Measurements from ENCODE around the gene SIAH3.

Gene SIAH3

GRCh38 chr13:45880242-45880641 lies 28.7 kb upstream of the SIAH3 start:
- Mint-ChIP-seq H3K9me3 (no peaks in the 10 kb centered on the region), H3K4me1 (peaks cover 24% of the 10 kb centered on the region), H3K27me3 (ENCODE audit: low read depth) (peaks cover 11% of the 10 kb centered on the region), H3K4me3 (no peak overlapping the region), H3K36me3 (ENCODE audit: low read depth) (no peaks in the 10 kb centered on the region), H3K27ac (no peak overlapping the region)
- TF ChIP-seq, protein P1, sequence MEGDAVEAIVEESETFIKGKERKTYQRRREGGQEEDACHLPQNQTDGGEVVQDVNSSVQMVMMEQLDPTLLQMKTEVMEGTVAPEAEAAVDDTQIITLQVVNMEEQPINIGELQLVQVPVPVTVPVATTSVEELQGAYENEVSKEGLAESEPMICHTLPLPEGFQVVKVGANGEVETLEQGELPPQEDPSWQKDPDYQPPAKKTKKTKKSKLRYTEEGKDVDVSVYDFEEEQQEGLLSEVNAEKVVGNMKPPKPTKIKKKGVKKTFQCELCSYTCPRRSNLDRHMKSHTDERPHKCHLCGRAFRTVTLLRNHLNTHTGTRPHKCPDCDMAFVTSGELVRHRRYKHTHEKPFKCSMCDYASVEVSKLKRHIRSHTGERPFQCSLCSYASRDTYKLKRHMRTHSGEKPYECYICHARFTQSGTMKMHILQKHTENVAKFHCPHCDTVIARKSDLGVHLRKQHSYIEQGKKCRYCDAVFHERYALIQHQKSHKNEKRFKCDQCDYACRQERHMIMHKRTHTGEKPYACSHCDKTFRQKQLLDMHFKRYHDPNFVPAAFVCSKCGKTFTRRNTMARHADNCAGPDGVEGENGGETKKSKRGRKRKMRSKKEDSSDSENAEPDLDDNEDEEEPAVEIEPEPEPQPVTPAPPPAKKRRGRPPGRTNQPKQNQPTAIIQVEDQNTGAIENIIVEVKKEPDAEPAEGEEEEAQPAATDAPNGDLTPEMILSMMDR (IDR thresholded peaks at IDR 0.05; ENCODE audit: unreplicated experiment in 3 of 3): no peak

- Mint-ChIP-seq H3K4me1 (peaks cover 24% of the 10 kb centered on the region), H3K4me3 (no peak overlapping the region), H3K27ac (no peak overlapping the region), H3K9me3 (no peaks in the 10 kb centered on the region), H3K36me3 (ENCODE audit: low read depth) (no peaks in the 10 kb centered on the region), H3K27me3 (ENCODE audit: low read depth) (peaks cover 11% of the 10 kb centered on the region)
- TF ChIP-seq, protein P1 (IDR thresholded peaks at IDR 0.05; ENCODE audit: unreplicated experiment in 3 of 3): peak; percentile 24 to 28 (median 24)
Measured at GRCh38 chr13:45879666-45880065, 28.1 kb upstream of the SIAH3 start.

DNA sequence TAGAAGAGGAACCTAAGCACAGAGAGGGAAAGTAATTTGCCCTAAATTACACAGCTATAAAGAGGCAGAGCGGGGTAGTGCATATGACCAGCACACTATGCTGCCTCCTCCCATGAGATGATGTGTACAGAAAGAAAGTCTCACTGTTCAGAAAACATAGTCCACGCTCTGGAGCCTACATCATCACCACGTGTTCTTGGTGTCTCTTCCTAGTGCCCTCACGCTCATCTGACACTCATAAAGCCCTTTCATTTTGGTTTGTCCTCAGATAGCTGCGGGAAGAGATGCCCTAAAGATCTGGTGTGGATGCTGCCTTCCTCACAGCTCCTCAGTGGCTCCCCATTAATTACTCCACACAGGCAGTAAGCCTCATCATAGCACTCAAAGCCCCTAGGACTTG lies 27.4 kb upstream of the SIAH3 start:
- Mint-ChIP-seq H3K9me3 (no peaks in the 10 kb centered on the region), H3K36me3 (ENCODE audit: low read depth) (no peaks in the 10 kb centered on the region), H3K27ac (no peak overlapping the region), H3K4me3 (no peak overlapping the region), H3K4me1 (peaks cover 22% of the 10 kb centered on the region), H3K27me3 (ENCODE audit: low read depth) (peaks cover 8% of the 10 kb centered on the region)
- TF ChIP-seq, protein P1 (IDR thresholded peaks at IDR 0.05; ENCODE audit: unreplicated experiment in 3 of 3): no peak

- H3K4me1 Mint-ChIP-seq: peaks cover 20% of the 10 kb centered on the region
- TF ChIP-seq, protein P1 (IDR thresholded peaks at IDR 0.05; ENCODE audit: unreplicated experiment in 3 of 3): no peak
- H3K27me3 Mint-ChIP-seq (ENCODE audit: low read depth): peaks cover 7% of the 10 kb centered on the region
- no peaks in the 10 kb centered on the region for H3K36me3 Mint-ChIP-seq (ENCODE audit: low read depth)
- H3K27ac Mint-ChIP-seq: no peak overlapping the region
- H3K9me3 Mint-ChIP-seq: no peaks in the 10 kb centered on the region
- H3K4me3 Mint-ChIP-seq: no peak overlapping the region
Measured at GRCh38 chr13:45876781-45877180, 25.2 kb upstream of the SIAH3 start.

- Mint-ChIP-seq H3K4me3 (no peak overlapping the region), H3K27me3 (ENCODE audit: low read depth) (peaks cover 7% of the 10 kb centered on the region), H3K9me3 (no peaks in the 10 kb centered on the region), H3K27ac (no peak overlapping the region), H3K4me1 (peaks cover 20% of the 10 kb centered on the region), H3K36me3 (ENCODE audit: low read depth) (no peaks in the 10 kb centered on the region)
- TF ChIP-seq, protein P1 (IDR thresholded peaks at IDR 0.05; ENCODE audit: unreplicated experiment in 3 of 3): no peak
Measured at GRCh38 chr13:45875951-45876350, 24.4 kb upstream of the SIAH3 start.

GRCh38 chr13:45873491-45874325 lies 22.2 kb upstream of the SIAH3 start:
- Mint-ChIP-seq H3K9me3 (no peaks in the 10 kb centered on the region), H3K36me3 (ENCODE audit: low read depth) (no peaks in the 10 kb centered on the region)

More at GRCh38 chr13:45873491-45874325, 22.2 kb upstream of the SIAH3 start:
- TF ChIP-seq, protein P1 (IDR thresholded peaks at IDR 0.05; ENCODE audit: unreplicated experiment in 3 of 3): no peak
- Mint-ChIP-seq H3K4me1 (peaks cover 16% of the 10 kb centered on the region), H3K27me3 (ENCODE audit: low read depth) (peaks cover 6% of the 10 kb centered on the region), H3K27ac (peak overlapping the region; percentile 30 to 72 (median 47)), H3K4me3 (no peak overlapping the region)

Measured in nephron (organoid).